ENCODE results near the gene SRPK3. TPM values are rescaled to one million over a fixed set of nuclear protein-coding genes. Genes with fewer than 3 reads are reported as not detected.

Gene SRPK3
- total and polyA plus RNA-seq, 4 donors = 0.05 TPM; not detected in 3

DNA sequence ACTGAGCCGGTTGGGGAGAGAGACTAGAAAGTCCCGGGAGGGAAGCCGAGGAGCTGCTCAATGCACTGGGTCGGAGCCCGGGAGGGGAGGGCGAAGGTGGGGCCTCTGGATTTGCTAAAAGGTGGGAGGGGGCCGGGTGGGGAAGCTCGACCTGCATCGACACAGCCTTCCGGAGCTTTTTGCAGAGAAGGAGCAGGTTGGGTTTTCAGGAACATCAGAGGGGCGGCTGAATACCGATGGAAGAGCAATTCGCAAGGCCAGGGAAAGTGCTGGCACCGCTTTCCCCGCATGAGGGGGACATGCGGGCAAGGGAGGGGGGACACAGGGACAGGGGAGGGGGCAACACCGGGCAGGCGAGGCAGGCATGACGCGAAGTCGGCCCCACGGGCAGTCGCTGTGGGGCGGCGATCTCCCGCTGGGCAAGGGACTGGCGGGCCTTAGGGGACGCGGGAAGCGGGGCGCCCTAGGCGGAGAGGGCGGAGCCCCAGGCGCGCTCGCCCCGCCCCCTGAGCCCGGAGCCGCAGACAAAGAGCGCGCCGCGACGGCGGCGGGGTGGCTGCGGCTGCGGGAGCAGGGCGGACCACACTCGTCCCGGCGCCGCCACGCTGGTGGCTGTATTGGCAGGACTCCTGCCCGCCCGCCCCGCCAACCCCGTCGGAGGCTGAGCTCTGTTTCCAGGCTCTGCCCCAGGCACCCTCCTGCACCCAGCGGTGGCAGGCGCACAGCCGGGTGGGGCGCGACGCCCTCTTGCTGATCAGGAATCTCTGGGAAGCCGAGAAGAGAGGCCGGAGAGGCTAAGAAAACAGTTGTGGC lies 37.9 kb downstream of the SRPK3 start:
- TF ChIP-seq NR2F2 (IDR thresholded peaks at IDR 0.05) (no peak), FOXA2 (IDR thresholded peaks at IDR 0.05) (no peak), RXRA (IDR thresholded peaks at IDR 0.05) (no peak), MAX (IDR thresholded peaks at IDR 0.05) (no peak), HNF4G (IDR thresholded peaks at IDR 0.05) (no peak), JUND (IDR thresholded peaks at IDR 0.05) (no peak), FOXA1 (IDR thresholded peaks at IDR 0.05) (no peak), EGR1 (IDR thresholded peaks at IDR 0.05; ENCODE audit: low read depth in 2 of 2) (no peak), CTCF (IDR thresholded peaks at IDR 0.05; ENCODE audit: low read depth, low read length, missing input control) (no peak), TAF1 (conservative IDR thresholded peaks at IDR 0.05) (no peak), GABPA (IDR thresholded peaks at IDR 0.05 in 1 of 2, conservative IDR thresholded peaks at IDR 0.05 in 1 of 2) (no peak), SP1 (IDR thresholded peaks at IDR 0.05) (no peak), YY1 (IDR thresholded peaks at IDR 0.05) (no peak), RAD21 (IDR thresholded peaks at IDR 0.05) (no peak), ZBTB33 (IDR thresholded peaks at IDR 0.05) (no peak), HNF4A (conservative IDR thresholded peaks at IDR 0.05) (no peak)
- TF ChIP-seq, protein P1, sequence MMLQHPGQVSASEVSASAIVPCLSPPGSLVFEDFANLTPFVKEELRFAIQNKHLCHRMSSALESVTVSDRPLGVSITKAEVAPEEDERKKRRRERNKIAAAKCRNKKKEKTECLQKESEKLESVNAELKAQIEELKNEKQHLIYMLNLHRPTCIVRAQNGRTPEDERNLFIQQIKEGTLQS (IDR thresholded peaks at IDR 0.05) = no peak
- TF ChIP-seq, protein P2, sequence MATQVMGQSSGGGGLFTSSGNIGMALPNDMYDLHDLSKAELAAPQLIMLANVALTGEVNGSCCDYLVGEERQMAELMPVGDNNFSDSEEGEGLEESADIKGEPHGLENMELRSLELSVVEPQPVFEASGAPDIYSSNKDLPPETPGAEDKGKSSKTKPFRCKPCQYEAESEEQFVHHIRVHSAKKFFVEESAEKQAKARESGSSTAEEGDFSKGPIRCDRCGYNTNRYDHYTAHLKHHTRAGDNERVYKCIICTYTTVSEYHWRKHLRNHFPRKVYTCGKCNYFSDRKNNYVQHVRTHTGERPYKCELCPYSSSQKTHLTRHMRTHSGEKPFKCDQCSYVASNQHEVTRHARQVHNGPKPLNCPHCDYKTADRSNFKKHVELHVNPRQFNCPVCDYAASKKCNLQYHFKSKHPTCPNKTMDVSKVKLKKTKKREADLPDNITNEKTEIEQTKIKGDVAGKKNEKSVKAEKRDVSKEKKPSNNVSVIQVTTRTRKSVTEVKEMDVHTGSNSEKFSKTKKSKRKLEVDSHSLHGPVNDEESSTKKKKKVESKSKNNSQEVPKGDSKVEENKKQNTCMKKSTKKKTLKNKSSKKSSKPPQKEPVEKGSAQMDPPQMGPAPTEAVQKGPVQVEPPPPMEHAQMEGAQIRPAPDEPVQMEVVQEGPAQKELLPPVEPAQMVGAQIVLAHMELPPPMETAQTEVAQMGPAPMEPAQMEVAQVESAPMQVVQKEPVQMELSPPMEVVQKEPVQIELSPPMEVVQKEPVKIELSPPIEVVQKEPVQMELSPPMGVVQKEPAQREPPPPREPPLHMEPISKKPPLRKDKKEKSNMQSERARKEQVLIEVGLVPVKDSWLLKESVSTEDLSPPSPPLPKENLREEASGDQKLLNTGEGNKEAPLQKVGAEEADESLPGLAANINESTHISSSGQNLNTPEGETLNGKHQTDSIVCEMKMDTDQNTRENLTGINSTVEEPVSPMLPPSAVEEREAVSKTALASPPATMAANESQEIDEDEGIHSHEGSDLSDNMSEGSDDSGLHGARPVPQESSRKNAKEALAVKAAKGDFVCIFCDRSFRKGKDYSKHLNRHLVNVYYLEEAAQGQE (IDR thresholded peaks at IDR 0.05) = no peak
- H3K36me3 ChIP-seq (ENCODE audit: control insufficient read depth in 4 of 4, insufficient read depth in 3 of 4, low read depth in 1 of 4, low read length in 3 of 4) = no peaks in the 10 kb centered on the region
- peak; percentile 39 for DNase-seq (ENCODE audit: low spot score)
- WGBS = 7% methylated on average over 66 of the region's 67 CpGs
- H3K9ac ChIP-seq (ENCODE audit: low read depth in 1 of 2, low read length in 2 of 2) = no peak overlapping the region
- H3K27ac ChIP-seq (ENCODE audit: low read depth in 1 of 2, low read length in 2 of 2) = no peak overlapping the region
- H3K9me3 ChIP-seq (ENCODE audit: control insufficient read depth in 4 of 4, low read length in 3 of 4) = no peaks in the 10 kb centered on the region
- H3K4me3 ChIP-seq (ENCODE audit: low read depth in 1 of 3, low read length in 3 of 3) = peak overlapping the region in 1 of 3 donors; percentile 29
- peaks cover 0 to 4% (median under 1%) of the 10 kb centered on the region in 4 donors for H3K27me3 ChIP-seq (ENCODE audit: control insufficient read depth in 4 of 4, insufficient read depth in 4 of 4, low read length in 3 of 4)
- H3K4me1 ChIP-seq (ENCODE audit: control insufficient read depth in 4 of 4, insufficient read depth in 4 of 4, low read length in 3 of 4) = peaks cover 0 to 2% (median 1%) of the 10 kb centered on the region in 4 donors

All from liver (tissue), 9 donors.